GM19193 (cell line): Measurements from ENCODE around the gene ZNF76.

Source experiments
- POLR2A ChIP-seq: IDR thresholded peaks from 4 replicates; pipeline ENCODE4 v1.6.1; 2011; ENCODE audit not compliant: insufficient read depth, insufficient read length; ENCODE audit errors: extremely low read depth

ZNF76 gene

GRCh38 chr6:35298625-35299140 lies 39.1 kb downstream of the ZNF76 start:
- TF ChIP-seq POLR2A, result no peak

- TF ChIP-seq POLR2A, result no peak
Observed at GRCh38 chr6:35299674-35300073, 40.1 kb downstream of the ZNF76 start.

GRCh38 chr6:35300848-35301247 lies 41.3 kb downstream of the ZNF76 start:
- no peak for TF ChIP-seq POLR2A

- TF ChIP-seq POLR2A, result peak; percentile 72
Observed at GRCh38 chr6:35302604-35303241, 43.2 kb downstream of the ZNF76 start.

GRCh38 chr6:35304299-35304698 lies 44.8 kb downstream of the ZNF76 start:
- TF ChIP-seq POLR2A, result no peak

GRCh38 chr6:35305117-35305516 lies 45.6 kb downstream of the ZNF76 start:
- no peak for TF ChIP-seq POLR2A

- no peak for TF ChIP-seq POLR2A
Observed at GRCh38 chr6:35309611-35310264, 50.2 kb downstream of the ZNF76 start.

- no peak for TF ChIP-seq POLR2A
Observed at GRCh38 chr6:35310265-35310831, 50.8 kb downstream of the ZNF76 start.

GRCh38 chr6:35311390-35312075 lies 52.0 kb downstream of the ZNF76 start:
- TF ChIP-seq POLR2A, result no peak

- no peak for TF ChIP-seq POLR2A
Observed at GRCh38 chr6:35312076-35312800, 52.7 kb downstream of the ZNF76 start.

GRCh38 chr6:35312807-35313206 lies 53.3 kb downstream of the ZNF76 start:
- no peak for TF ChIP-seq POLR2A

- no peak for TF ChIP-seq POLR2A
Observed at GRCh38 chr6:35317483-35318195, 58.1 kb downstream of the ZNF76 start.

- TF ChIP-seq POLR2A, result no peak
Observed at GRCh38 chr6:35318196-35319171, 58.9 kb downstream of the ZNF76 start.
